Measurements from ENCODE around the gene METTL8.

METTL8 gene

DNA sequence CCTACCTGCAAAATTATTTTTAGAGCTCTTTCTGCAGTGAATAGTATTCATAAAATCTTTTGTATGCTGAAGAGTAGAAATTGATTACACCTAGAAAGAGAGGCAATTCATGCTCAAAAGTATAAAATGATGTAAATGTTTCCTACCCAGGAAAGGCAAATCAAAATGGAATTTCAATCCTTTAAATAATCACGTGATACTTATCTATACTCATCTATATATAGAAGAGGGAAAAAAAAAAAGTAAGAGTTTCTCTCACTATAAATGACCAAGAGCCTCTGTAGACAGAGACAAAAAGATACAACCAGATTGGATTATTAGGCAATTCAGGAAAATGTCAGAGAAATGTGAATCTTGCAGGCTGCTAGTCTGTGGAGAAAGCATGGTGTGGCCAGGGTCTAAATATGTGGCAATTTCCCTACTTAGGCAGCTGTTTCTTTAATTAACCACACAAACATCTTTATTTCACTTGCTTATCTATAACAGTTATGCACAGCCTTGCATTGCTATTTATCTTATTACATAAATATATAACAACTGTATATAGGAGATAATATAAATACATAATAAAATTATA lies 39.5 kb downstream of the METTL8 start:
- H3K27ac ChIP-seq (replicated peaks) = peak overlapping the region; percentile 45; the same call in 1 of the 2 replicates
- peak; percentile 52 to 57 for DNase-seq (ENCODE audit: low read depth in 1 of 2, low spot score in 1 of 2)
- no peak overlapping the region for H3K4me3 ChIP-seq (replicated peaks; ENCODE audit: insufficient read depth, low read length)
- no peaks in the 10 kb centered on the region for H3K27me3 ChIP-seq (ENCODE audit: insufficient read depth, poor library complexity, severe bottlenecking)
- TF ChIP-seq SPI1 (IDR thresholded peaks at IDR 0.05; ENCODE audit: borderline replicate concordance, low read depth) (no peak), POLR2AphosphoS5 (IDR thresholded peaks at IDR 0.05; ENCODE audit: low read depth) (no peak), GABPA (IDR thresholded peaks at IDR 0.05; ENCODE audit: low read depth) (no peak)
- TF ChIP-seq, protein P1, sequence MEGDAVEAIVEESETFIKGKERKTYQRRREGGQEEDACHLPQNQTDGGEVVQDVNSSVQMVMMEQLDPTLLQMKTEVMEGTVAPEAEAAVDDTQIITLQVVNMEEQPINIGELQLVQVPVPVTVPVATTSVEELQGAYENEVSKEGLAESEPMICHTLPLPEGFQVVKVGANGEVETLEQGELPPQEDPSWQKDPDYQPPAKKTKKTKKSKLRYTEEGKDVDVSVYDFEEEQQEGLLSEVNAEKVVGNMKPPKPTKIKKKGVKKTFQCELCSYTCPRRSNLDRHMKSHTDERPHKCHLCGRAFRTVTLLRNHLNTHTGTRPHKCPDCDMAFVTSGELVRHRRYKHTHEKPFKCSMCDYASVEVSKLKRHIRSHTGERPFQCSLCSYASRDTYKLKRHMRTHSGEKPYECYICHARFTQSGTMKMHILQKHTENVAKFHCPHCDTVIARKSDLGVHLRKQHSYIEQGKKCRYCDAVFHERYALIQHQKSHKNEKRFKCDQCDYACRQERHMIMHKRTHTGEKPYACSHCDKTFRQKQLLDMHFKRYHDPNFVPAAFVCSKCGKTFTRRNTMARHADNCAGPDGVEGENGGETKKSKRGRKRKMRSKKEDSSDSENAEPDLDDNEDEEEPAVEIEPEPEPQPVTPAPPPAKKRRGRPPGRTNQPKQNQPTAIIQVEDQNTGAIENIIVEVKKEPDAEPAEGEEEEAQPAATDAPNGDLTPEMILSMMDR (IDR thresholded peaks at IDR 0.05; ENCODE audit: insufficient read depth, low read length) = no peak
- TF ChIP-seq, protein P2, sequence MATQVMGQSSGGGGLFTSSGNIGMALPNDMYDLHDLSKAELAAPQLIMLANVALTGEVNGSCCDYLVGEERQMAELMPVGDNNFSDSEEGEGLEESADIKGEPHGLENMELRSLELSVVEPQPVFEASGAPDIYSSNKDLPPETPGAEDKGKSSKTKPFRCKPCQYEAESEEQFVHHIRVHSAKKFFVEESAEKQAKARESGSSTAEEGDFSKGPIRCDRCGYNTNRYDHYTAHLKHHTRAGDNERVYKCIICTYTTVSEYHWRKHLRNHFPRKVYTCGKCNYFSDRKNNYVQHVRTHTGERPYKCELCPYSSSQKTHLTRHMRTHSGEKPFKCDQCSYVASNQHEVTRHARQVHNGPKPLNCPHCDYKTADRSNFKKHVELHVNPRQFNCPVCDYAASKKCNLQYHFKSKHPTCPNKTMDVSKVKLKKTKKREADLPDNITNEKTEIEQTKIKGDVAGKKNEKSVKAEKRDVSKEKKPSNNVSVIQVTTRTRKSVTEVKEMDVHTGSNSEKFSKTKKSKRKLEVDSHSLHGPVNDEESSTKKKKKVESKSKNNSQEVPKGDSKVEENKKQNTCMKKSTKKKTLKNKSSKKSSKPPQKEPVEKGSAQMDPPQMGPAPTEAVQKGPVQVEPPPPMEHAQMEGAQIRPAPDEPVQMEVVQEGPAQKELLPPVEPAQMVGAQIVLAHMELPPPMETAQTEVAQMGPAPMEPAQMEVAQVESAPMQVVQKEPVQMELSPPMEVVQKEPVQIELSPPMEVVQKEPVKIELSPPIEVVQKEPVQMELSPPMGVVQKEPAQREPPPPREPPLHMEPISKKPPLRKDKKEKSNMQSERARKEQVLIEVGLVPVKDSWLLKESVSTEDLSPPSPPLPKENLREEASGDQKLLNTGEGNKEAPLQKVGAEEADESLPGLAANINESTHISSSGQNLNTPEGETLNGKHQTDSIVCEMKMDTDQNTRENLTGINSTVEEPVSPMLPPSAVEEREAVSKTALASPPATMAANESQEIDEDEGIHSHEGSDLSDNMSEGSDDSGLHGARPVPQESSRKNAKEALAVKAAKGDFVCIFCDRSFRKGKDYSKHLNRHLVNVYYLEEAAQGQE (IDR thresholded peaks at IDR 0.05; ENCODE audit: insufficient replicate concordance, low read depth) = no peak

DNA sequence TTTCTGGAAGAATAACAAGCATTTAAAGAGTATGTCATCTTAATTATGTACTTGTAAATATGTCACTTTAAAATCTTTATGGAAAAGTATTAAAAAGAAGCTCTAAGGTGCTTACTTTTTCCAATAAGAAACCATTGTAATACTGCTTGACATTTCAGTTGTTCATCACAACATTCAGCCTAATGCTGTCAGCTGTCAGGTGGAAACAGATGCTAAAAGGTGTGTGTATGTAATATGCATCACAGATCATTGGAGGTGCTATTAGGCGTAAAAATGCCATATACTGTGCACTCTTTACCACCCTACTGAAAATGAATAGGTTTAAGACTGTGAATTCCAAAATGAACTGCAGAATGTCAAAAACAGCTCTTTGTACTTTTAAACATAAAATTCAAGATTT lies 40.3 kb downstream of the METTL8 start:
- Histone ChIP-seq H3K27me3 (ENCODE audit: insufficient read depth, poor library complexity, severe bottlenecking) (no peaks in the 10 kb centered on the region), H3K27ac (replicated peaks) (no peak overlapping the region), H3K4me3 (replicated peaks; ENCODE audit: insufficient read depth, low read length) (no peak overlapping the region)
- TF ChIP-seq SPI1 (IDR thresholded peaks at IDR 0.05; ENCODE audit: borderline replicate concordance, low read depth) = no peak
- TF ChIP-seq, protein P1 (IDR thresholded peaks at IDR 0.05; ENCODE audit: insufficient read depth, low read length) = no peak
- no peak for TF ChIP-seq GABPA (IDR thresholded peaks at IDR 0.05; ENCODE audit: low read depth)
- TF ChIP-seq, protein P2 (IDR thresholded peaks at IDR 0.05; ENCODE audit: insufficient replicate concordance, low read depth) = no peak
- DNase-seq (ENCODE audit: low read depth in 1 of 2, low spot score in 1 of 2) = no peak

DNA sequence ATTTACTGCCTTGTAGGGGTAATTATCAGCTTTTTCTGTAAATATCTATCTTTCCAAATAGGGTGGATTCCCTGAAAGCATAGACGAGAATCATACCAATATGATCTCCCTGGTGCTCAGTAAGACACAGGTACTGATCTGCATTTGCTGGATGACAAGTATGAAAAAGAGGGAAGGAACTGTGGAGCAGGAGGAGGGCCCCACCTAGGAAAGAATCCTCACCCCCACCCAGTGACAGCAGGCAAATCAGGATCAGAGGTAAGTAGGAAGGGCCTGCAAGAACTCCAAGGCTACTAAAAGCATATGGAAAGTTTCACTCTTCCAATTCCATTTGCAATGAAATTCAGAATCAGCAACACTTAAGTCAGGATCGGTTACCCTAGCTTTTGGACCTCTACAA lies 42.3 kb downstream of the METTL8 start:
- H3K27ac ChIP-seq (replicated peaks) = no peak overlapping the region
- TF ChIP-seq, protein P1 (IDR thresholded peaks at IDR 0.05; ENCODE audit: insufficient read depth, low read length) = no peak
- TF ChIP-seq POLR2AphosphoS5 (IDR thresholded peaks at IDR 0.05; ENCODE audit: low read depth) = no peak
- TF ChIP-seq GABPA (IDR thresholded peaks at IDR 0.05; ENCODE audit: low read depth) = no peak
- TF ChIP-seq SPI1 (IDR thresholded peaks at IDR 0.05; ENCODE audit: borderline replicate concordance, low read depth) = no peak
- TF ChIP-seq, protein P2 (IDR thresholded peaks at IDR 0.05; ENCODE audit: insufficient replicate concordance, low read depth) = no peak

More for the DNA sequence above, 42.3 kb downstream of the METTL8 start:
- no peak for DNase-seq (ENCODE audit: low read depth in 1 of 2, low spot score in 1 of 2)
- Histone ChIP-seq H3K4me3 (replicated peaks; ENCODE audit: insufficient read depth, low read length) (no peak overlapping the region), H3K27me3 (ENCODE audit: insufficient read depth, poor library complexity, severe bottlenecking) (no peaks in the 10 kb centered on the region)

Data from HL-60 (cell line).